ENCODE measurements around the gene ARID5A. TPM values are rescaled to one million over a fixed set of nuclear protein-coding genes. Genes with fewer than 3 reads are reported as not detected.

ARID5A gene
- total RNA-seq, 4 donors from 2014 or later = 2.8 to 25.9 (median 5.7) TPM

GRCh38 chr2:96499061-96499960, 37.2 kb upstream of the ARID5A start:
- no peak overlapping the region for H3K27ac ChIP-seq
- no peak overlapping the region for H3K4me3 ChIP-seq
- intact Hi-C loops (cut with DNase I) = no loop called here
- peaks cover 0 to 24% (median 7%) of the 10 kb centered on the region in 3 donors for H3K4me1 ChIP-seq
- H3K27me3 ChIP-seq = peaks cover 0 to 65% (median 0%) of the 10 kb centered on the region in 4 donors
- no peak for DNase-seq
- no peaks in the 10 kb centered on the region for H3K36me3 ChIP-seq
- H3K9me3 ChIP-seq = peaks cover 0 to 3% (median 0%) of the 10 kb centered on the region in 3 donors
- TF ChIP-seq CTCF (IDR thresholded peaks at IDR 0.05) (no peak), POLR2A (IDR thresholded peaks at IDR 0.05) (no peak)
- 69 to 74% methylated on average over 8 to 9 of the region's 15 CpGs for WGBS, 2 donors

GRCh38 chr2:96500385-96501066, 36.0 kb upstream of the ARID5A start:
- Histone ChIP-seq H3K27me3 (peaks cover 0 to 65% (median 0%) of the 10 kb centered on the region in 4 donors), H3K4me3 (peak overlapping the region in 1 of 4 donors; percentile 6), H3K4me1 (peaks cover 0 to 29% (median 7%) of the 10 kb centered on the region in 3 donors), H3K27ac (no peak overlapping the region), H3K36me3 (no peaks in the 10 kb centered on the region), H3K9me3 (no peaks in the 10 kb centered on the region)
- no peak for DNase-seq
- TF ChIP-seq CTCF (IDR thresholded peaks at IDR 0.05) (no peak), POLR2A (IDR thresholded peaks at IDR 0.05) (no peak)
- WGBS, 2 donors = 35 to 70% methylated on average over 5 to 24 of the region's 64 CpGs
- intact Hi-C loops (cut with DNase I) = no loop called here

- Histone ChIP-seq H3K4me3 (no peak overlapping the region), H3K9me3 (no peaks in the 10 kb centered on the region), H3K27ac (no peak overlapping the region), H3K36me3 (no peaks in the 10 kb centered on the region), H3K27me3 (peaks cover 0 to 65% (median 0%) of the 10 kb centered on the region in 4 donors), H3K4me1 (peaks cover 0 to 30% (median 7%) of the 10 kb centered on the region in 3 donors)
- intact Hi-C loops (cut with DNase I) = no loop called here
- TF ChIP-seq POLR2A (IDR thresholded peaks at IDR 0.05) (no peak), CTCF (IDR thresholded peaks at IDR 0.05) (no peak)
- no peak for DNase-seq
- WGBS, 2 donors = 0% methylated on average over 1 of the region's 2 CpGs; no CpG with 5 or more reads in 1 of the 2 donors
These were observed 35.1 kb upstream of the ARID5A start for GRCh38 chr2:96501471-96501874.

- Histone ChIP-seq H3K36me3 (no peaks in the 10 kb centered on the region), H3K9me3 (no peaks in the 10 kb centered on the region), H3K4me3 (no peak overlapping the region), H3K27ac (no peak overlapping the region), H3K4me1 (peaks cover 0 to 30% (median 7%) of the 10 kb centered on the region in 3 donors), H3K27me3 (peaks cover 0 to 65% (median 0%) of the 10 kb centered on the region in 4 donors)
- DNase-seq = no peak
- TF ChIP-seq CTCF (IDR thresholded peaks at IDR 0.05) (no peak), POLR2A (IDR thresholded peaks at IDR 0.05) (no peak)
- intact Hi-C loops (cut with DNase I) = no loop called here
- 77 to 80% methylated on average over 2 to 9 of the region's 16 CpGs for WGBS, 2 donors
These were observed 34.4 kb upstream of the ARID5A start for GRCh38 chr2:96501886-96502810.
